Caco-2 (cell line): ENCODE results near the gene MAP1B. TPM values are rescaled to one million over a fixed set of nuclear protein-coding genes. Genes with fewer than 3 reads are reported as not detected.

ENCODE experiments used
- BruUV-seq: library from RNA; stranded (reverse); fragments of 400-500 nt; replicated peaks from 2 replicates; lab custom pipeline; 2021; lab: Mats Ljungman, UMichigan
- CTCF ChIA-PET: fragments of 300-600 bp; sonication (Branson Sonifier 250); formaldehyde crosslinking; loops from one replicate; lab custom pipeline; 2022; ENCODE audit warnings: antibody characterized with exemption; lab: Charles Lee
- POLR2A ChIA-PET: fragments of 300-600 bp; sonication (Branson Sonifier 250); formaldehyde crosslinking; loops from one replicate; lab custom pipeline; 2022; ENCODE audit warnings: antibody characterized with exemption; lab: Charles Lee
- DNase-seq, 2 experiments: peaks; one replicate each; pipeline versions ENCODE4 v3.0.0 to v3.0.0-alpha.2; 2020 to 2022
- H3K27me3 ChIP-seq: replicated peaks from 2 replicates; pipeline ENCODE4 v1.6.0; 2011; ENCODE audit warnings: low read length; ENCODE audit not compliant: control insufficient read depth, insufficient read depth
- H3K36me3 ChIP-seq: 2 replicates; pipeline ENCODE4 v1.5.1; 2011; ENCODE audit warnings: low read length; ENCODE audit not compliant: control insufficient read depth, insufficient read depth
- H3K4me1 ChIP-seq: fragments of 250-450 bp; sonication (Bioruptor Pico); 2 replicates; pipeline ENCODE4 v1.5.1; 2020; ENCODE audit warnings: mild to moderate bottlenecking
- H3K4me3 ChIP-seq: 2 replicates; pipeline ENCODE4 v1.5.1; 2011; ENCODE audit warnings: low read depth, mild to moderate bottlenecking, control low read depth, low read length
- H3K9me3 ChIP-seq: fragments of 250-450 bp; sonication (Bioruptor Pico); 2 replicates; pipeline ENCODE4 v1.5.1; 2020; ENCODE audit warnings: mild to moderate bottlenecking, moderate library complexity
- H3K27ac Mint-ChIP-seq: one replicate; pipeline ENCODE4 v1.8.0; 2022; ENCODE audit warnings: mixed read lengths; ENCODE audit not compliant: unreplicated experiment
- H3K27me3 Mint-ChIP-seq: one replicate; pipeline ENCODE4 v1.8.0; 2022; ENCODE audit warnings: mixed read lengths; ENCODE audit not compliant: insufficient read depth, unreplicated experiment
- H3K36me3 Mint-ChIP-seq: one replicate; pipeline ENCODE4 v1.8.0; 2022; ENCODE audit warnings: mild to moderate bottlenecking, mixed read lengths; ENCODE audit not compliant: insufficient read depth, unreplicated experiment
- H3K4me1 Mint-ChIP-seq: one replicate; pipeline ENCODE4 v1.8.0; 2022; ENCODE audit warnings: low read depth, mixed read lengths; ENCODE audit not compliant: unreplicated experiment
- H3K4me3 Mint-ChIP-seq: one replicate; pipeline ENCODE4 v1.8.0; 2022; ENCODE audit warnings: mild to moderate bottlenecking, moderate library complexity, mixed read lengths; ENCODE audit not compliant: unreplicated experiment
- H3K9me3 Mint-ChIP-seq: one replicate; pipeline ENCODE4 v1.8.0; 2022; ENCODE audit warnings: mixed read lengths; ENCODE audit not compliant: unreplicated experiment
- CTCF ChIP-seq, 2 experiments: fragments of 200-600 bp in 1 of 2; IDR thresholded peaks; 1 replicate in 1 of 2; 2 replicates in 1 of 2; pipeline versions ENCODE4 v1.5.1 to v1.8.0; 2011 to 2022; ENCODE audit warnings: antibody characterized with exemption in 1 of 2, control low read depth in 1 of 2, inconsistent platforms in 1 of 2, low read depth in 1 of 2, low read length in 1 of 2, mild to moderate bottlenecking in 1 of 2, moderate library complexity in 1 of 2; ENCODE audit not compliant: insufficient read depth in 1 of 2, severe bottlenecking in 1 of 2, unreplicated experiment in 1 of 2
- intact Hi-C: fragments of 100-400 bp; cut with micrococcal nuclease; formaldehyde crosslinking; loops from one replicate; pipeline ENCODE4 v1.10.0; 2022; ENCODE audit not compliant: unreplicated experiment
- total RNA-seq: library from RNA; stranded (reverse); gene quantifications from 2 replicates; pipeline ENCODE4 v1.2.3, GENCODE V29; 2022

Gene MAP1B
- total RNA-seq, 1 experiment from 2014 or later = 0.66 TPM

DNA sequence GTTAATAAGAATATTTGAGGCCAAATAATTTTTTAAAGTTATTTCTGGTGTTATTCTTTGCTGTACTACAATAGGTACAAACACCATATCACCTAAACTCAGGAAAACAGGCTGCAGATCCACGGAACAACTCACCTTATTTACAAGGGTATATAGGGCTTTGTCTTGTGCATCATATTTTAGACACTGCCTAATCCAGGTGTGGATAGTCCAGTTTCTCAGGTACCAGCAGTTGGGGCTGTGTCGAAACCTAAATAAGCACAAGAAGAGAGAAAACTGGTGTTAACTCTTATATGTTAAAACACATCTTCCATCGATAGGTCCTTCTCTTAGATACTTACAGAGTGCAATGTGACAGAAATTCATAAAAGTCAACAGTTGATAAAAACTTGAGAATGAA, 130.6 kb downstream of the MAP1B start:
- intact Hi-C loops = no loop called here
- Histone ChIP-seq H3K27me3 (no peaks in the 10 kb centered on the region), H3K36me3 (no peaks in the 10 kb centered on the region; the same call in none of the 2 replicates), H3K4me1 (no peaks in the 10 kb centered on the region), H3K4me3 (no peak overlapping the region), H3K9me3 (no peaks in the 10 kb centered on the region)
- POLR2A ChIA-PET = no interaction called here
- no peak overlapping the region for H3K4me3 Mint-ChIP-seq
- CTCF ChIA-PET = no interaction called here
- peaks cover 8% of the 10 kb centered on the region for H3K36me3 Mint-ChIP-seq
- no peaks in the 10 kb centered on the region for H3K9me3 Mint-ChIP-seq
- DNase-seq = no peak
- H3K27me3 Mint-ChIP-seq = no peaks in the 10 kb centered on the region
- H3K4me1 Mint-ChIP-seq = no peaks in the 10 kb centered on the region
- no peak overlapping the region for H3K27ac Mint-ChIP-seq
- TF ChIP-seq CTCF (IDR thresholded peaks at IDR 0.05; ENCODE audit: insufficient read depth in 1 of 2, low read depth in 1 of 2, low read length in 1 of 2, severe bottlenecking in 1 of 2, unreplicated experiment in 1 of 2) = no peak
- no TSS peak for BruUV-seq

DNA sequence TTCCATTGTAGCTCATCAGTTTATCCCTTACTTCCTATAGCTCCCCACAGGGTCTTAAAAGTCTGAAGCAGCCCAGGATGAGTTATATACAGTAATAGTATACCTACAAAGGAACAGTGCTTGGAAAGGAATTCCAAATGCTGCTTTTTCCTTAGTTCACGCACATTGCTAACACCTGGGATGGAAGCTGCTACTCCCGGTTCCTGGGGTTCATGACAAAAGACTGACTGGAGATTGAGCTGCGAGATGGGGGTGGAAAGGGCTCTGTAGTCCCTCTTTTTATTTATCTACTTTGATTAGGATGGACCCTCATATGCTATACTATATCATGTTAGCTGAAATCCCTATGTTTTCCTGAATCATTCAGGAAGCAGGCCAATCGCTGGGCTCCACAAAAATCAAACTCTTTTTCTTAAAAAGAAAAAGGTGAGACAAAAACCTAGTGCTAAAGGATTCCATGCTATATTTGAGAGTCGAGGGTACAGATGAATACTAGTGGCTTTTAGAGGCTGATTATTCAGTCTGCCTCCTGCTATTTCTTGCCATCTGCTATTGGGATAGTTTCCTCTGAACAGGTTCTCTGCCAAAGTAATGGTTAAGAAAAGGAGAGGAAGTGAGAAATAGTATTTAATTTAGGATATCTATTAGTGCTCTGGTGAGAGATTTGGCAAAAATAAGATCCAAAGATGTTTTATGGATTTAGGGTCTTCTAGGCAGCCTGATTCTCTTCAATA, 131.6 kb downstream of the MAP1B start:
- Histone ChIP-seq H3K4me1 (no peaks in the 10 kb centered on the region), H3K36me3 (no peaks in the 10 kb centered on the region; the same call in none of the 2 replicates), H3K9me3 (no peaks in the 10 kb centered on the region), H3K4me3 (no peak overlapping the region), H3K27me3 (no peaks in the 10 kb centered on the region)
- no peak overlapping the region for H3K4me3 Mint-ChIP-seq
- no peaks in the 10 kb centered on the region for H3K27me3 Mint-ChIP-seq
- H3K27ac Mint-ChIP-seq = no peak overlapping the region
- H3K4me1 Mint-ChIP-seq = no peaks in the 10 kb centered on the region
- ChIA-PET POLR2A (no interaction called here), CTCF (no interaction called here)
- no peak for TF ChIP-seq CTCF (IDR thresholded peaks at IDR 0.05; ENCODE audit: insufficient read depth in 1 of 2, low read depth in 1 of 2, low read length in 1 of 2, severe bottlenecking in 1 of 2, unreplicated experiment in 1 of 2)
- no peaks in the 10 kb centered on the region for H3K9me3 Mint-ChIP-seq
- H3K36me3 Mint-ChIP-seq = peaks cover 7% of the 10 kb centered on the region
- no TSS peak for BruUV-seq
- no peak for DNase-seq
- intact Hi-C loops = no loop called here

DNA sequence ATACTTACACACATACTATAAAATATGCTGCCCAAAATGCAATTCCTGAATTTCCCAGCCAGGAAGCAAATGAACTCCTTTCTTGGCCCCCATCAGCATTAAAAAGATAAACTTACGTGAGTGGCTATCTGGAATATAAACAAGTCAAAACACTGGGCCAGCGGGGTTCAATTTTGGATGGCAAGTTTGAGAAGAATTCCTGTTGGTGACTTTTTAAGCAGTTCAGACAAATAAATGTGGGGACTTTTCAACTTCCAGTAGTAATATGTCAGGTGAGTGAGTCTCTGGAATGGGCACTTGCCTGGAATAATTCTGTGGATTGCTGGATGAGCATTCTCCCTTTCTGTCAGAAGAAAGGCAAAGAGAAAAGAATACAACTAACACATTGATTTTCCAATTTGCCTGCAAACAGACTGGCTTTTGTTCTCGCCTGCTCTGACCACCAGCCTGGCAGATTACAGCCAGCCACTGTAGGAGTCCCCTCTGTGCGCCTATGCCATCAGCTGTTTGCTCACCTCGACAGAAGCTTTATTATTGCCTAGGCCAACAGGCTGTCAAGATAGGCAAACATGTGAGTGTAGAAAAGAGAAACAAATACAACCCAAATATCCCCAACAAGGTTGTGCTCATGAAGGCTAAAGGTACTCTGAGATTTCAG, 134.2 kb downstream of the MAP1B start:
- CTCF ChIA-PET = interaction anchor here (0.6 kb wide), 1 partner anchor 92 kb away, joined by 3 read pairs; no protein-coding TSS in a partner anchor

More for the DNA sequence above, 134.2 kb downstream of the MAP1B start:
- H3K4me1 Mint-ChIP-seq = peaks cover 11% of the 10 kb centered on the region
- no peaks in the 10 kb centered on the region for H3K27me3 Mint-ChIP-seq
- DNase-seq = no peak
- peaks cover 10% of the 10 kb centered on the region for H3K36me3 Mint-ChIP-seq
- intact Hi-C loops = no loop called here
- TF ChIP-seq CTCF (IDR thresholded peaks at IDR 0.05; ENCODE audit: insufficient read depth in 1 of 2, low read depth in 1 of 2, low read length in 1 of 2, severe bottlenecking in 1 of 2, unreplicated experiment in 1 of 2) = no peak
- Histone ChIP-seq H3K27me3 (no peaks in the 10 kb centered on the region), H3K4me1 (no peaks in the 10 kb centered on the region), H3K9me3 (no peaks in the 10 kb centered on the region), H3K4me3 (no peak overlapping the region), H3K36me3 (no peaks in the 10 kb centered on the region; the same call in none of the 2 replicates)
- no peak overlapping the region for H3K4me3 Mint-ChIP-seq
- no TSS peak for BruUV-seq
- H3K27ac Mint-ChIP-seq = no peak overlapping the region
- POLR2A ChIA-PET = no interaction called here
- no peaks in the 10 kb centered on the region for H3K9me3 Mint-ChIP-seq
